Umbilical cord (tissue), 2 donors: ENCODE data around the gene NIT1. TPM values are rescaled to one million over a fixed set of nuclear protein-coding genes. Genes with fewer than 3 reads are reported as not detected.

ENCODE experiments used
- DNase-seq: peaks from one replicate; pipeline ENCODE4 v3.0.0-alpha.2; 2015; ENCODE audit warnings: low spot score
- total RNA-seq: library from RNA; depleted of rRNA; stranded (reverse); fragments of >200 nt; gene quantifications from one replicate; pipeline ENCODE4 v1.2.3, GENCODE V29; 2014; ENCODE audit warnings: low replicate concordance; ENCODE audit not compliant: insufficient read depth

NIT1 gene
- 30.6 TPM for total RNA-seq

DNA sequence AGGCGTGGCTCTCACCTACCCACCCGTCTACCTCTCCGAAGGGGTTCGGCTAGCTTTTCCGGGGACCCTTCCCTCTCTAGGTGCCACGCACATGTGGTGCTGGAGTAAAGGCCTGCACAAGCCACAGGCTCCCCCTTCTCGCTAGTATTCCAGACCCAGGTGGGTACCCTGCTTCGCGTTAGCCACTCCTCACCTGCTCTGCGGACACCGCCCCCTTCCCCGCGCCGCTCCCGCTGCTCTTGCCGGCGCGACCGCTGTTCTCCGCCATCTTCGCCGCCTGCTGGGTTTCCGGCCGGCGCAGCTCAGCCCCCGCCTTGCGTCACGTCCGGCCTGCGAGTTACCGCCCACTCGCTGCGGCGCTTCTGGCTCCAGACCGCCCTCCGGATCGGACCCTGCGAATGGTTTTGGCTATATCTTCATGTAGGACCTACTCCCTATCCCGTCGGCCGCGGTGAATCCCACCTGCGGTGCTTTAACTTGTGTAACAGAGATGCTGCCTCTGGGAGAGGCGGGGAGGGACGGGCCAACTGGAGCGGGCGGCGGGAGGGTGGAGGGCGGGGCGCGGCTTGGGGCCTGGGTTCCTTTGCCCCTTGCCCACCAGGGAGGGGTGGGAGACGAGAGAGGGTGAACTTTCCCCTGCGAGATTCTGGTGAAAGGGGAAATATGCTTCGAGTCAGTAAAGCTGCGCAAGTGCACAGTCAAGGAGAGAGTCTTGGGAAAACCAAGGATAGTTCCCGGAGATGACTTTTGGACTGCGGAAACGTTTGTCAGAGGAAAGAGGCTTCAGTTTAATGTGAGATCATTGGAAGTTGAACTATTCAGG, at the start of gene NIT1, which contains the start of gene PFDN2:
Gene NIT1, plus strand, starts transcription at position 347 of the 823 bp plus-strand sequence. Its CDS starts 72 bp downstream, at position 419.
Gene PFDN2, minus strand, starts transcription at position 279 of the 823 bp plus-strand sequence. Its CDS starts 11 bp downstream, at position 268.
- DNase-seq: peak; percentile 92

- DNase-seq: peak; percentile 55
Measured at GRCh38 chr1:161068306-161069234, 49.3 kb upstream of the NIT1 start.

DNA sequence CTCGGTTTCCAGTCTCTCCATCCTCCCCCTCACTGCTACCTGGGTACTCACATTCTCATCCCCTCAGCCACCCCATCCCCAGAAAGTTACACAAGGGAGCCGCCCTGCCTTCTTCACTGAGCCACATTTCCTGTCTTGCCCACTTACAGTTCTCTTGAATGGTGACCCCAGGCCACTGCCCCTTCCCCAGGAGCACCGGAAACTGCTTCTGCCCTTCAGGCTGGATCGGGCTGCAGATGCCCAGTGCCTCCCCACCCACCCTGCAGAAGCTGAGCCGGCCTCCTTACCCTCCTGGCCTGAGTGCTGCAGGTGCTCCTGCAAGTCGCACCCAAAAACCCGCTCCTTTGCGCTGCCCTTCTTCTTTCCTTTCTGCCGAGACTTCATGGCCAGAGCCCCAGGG, 48.7 kb upstream of the NIT1 start:
- no peak for DNase-seq

DNA sequence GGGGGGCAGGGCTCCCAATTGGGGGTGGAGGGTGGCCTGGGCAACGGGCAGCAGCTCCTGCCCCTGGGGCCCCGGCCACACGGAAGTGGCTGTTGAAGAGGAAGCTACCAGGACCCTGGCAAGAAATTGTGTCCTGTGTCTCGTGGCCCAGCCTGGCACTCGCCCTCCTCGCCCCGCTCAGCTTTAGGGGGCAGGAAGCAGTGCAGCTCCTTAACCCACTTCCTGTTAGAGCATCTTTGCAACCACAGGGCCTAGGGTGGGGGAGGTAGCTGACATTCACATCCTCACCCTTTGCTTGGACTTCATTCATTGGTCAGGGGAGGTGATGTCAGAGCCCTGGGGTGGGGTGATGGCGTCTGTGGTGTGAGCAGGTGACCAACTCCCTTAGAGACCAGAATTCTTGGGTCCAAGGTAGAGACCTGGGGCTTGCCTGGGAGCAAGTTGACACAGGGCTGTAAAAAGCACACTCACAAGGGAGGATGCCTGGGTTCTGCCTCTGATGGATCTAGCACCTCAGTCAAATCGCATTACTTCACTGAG, 48.1 kb upstream of the NIT1 start, which contains the start of gene ARHGAP30:
Gene ARHGAP30, minus strand, starts transcription at position 161 of the 540 bp plus-strand sequence. CDS start 267 bp downstream, outside the sequence.
- peak; percentile 33 for DNase-seq

- no peak for DNase-seq
Measured at GRCh38 chr1:161070761-161071160, 47.1 kb upstream of the NIT1 start.

- peak; percentile 70 for DNase-seq
Measured at GRCh38 chr1:161071886-161072371, 46.0 kb upstream of the NIT1 start.

GRCh38 chr1:161072751-161073449, 45.0 kb upstream of the NIT1 start:
- DNase-seq: no peak

DNA sequence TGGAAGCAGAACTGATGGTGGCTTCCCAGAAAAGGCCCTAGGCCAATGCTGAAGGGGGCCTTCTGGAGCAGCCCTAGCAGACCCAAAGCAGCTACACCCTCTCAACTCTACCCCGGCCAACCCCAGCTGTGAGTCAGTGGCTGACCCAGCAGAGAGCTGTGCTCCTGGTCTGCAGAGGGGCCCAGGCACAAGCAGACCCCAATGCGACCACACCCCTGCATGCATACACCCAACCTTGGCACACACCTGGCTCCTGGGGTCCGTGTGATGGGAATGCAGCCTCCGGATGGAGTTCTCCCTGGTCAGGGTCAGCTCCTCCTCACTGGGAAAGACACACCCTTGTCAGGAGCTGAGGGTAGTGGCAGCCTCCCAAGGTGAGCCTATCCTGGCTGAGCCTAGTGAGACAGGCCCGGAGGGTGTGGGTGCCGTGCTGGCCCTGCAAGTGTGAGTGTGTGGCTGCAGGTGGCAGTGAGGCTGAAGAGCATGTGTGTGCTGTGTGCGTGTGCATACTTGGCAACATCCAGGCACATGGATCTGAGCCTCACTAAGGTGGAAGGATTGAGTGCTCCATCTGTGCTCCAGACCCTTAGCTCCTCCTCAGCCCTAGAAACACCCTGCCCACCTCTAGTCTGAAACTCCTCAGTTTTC, 44.3 kb upstream of the NIT1 start:
- DNase-seq: no peak

GRCh38 chr1:161074676-161075368, 43.1 kb upstream of the NIT1 start:
- DNase-seq: peak; percentile 54

DNA sequence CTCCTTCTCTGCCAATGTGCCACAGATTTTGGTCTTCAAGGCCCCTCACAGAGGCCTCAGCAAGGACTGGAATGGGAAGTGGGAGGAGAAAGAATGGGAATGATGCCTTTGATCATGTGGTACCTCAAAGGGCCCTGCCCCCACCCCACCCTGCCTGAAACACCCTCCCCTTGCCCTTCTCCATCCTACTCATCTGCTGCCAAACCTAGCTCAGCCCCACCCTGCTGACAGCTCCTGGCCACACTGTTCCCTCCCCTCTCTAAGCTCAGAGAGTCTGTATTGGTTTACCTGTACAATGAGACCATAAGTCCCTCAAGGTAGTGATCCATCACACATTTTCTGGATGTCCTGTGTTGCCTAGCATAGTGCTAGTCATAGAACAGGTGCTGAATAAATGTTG, 41.5 kb upstream of the NIT1 start:
- DNase-seq: no peak

- DNase-seq: no peak
Measured at GRCh38 chr1:161077426-161077825, 40.5 kb upstream of the NIT1 start.

DNA sequence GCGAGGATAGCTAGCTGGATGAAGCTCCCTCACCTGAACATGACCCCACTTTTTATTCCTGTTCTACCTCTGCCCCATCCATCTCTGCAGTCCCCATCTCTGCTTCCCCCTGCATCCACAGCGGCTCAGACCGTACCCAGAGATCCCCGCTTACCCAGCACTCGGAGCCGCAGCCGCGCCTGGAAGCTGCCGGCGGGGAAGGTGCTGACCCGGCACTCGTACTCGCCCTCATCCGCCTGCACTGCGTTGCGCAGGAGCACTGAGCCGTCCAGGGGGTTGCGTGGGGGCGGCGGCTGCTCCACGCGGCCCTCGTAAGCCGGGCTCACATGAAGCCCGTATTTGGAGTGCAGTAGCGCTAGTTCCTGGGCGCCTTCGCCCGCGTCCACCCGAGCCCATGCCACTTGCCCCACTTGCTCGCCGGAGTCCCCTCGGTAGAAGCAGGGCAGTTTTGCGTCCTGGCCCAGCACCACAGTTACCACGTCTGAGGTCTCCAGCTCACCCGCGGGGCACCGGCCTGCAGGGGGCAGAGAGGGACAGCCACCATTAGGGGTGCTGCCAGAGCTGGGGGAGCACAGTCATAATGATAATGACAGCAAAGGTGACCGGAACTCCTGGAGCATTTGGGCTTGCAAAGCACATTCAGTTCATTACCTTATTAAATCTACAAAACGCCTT, 38.3 kb upstream of the NIT1 start:
- no peak for DNase-seq

GRCh38 chr1:161080441-161081405, 37.2 kb upstream of the NIT1 start:
- no peak for DNase-seq

- DNase-seq: no peak
Measured at GRCh38 chr1:161081519-161081918, 36.4 kb upstream of the NIT1 start.

DNA sequence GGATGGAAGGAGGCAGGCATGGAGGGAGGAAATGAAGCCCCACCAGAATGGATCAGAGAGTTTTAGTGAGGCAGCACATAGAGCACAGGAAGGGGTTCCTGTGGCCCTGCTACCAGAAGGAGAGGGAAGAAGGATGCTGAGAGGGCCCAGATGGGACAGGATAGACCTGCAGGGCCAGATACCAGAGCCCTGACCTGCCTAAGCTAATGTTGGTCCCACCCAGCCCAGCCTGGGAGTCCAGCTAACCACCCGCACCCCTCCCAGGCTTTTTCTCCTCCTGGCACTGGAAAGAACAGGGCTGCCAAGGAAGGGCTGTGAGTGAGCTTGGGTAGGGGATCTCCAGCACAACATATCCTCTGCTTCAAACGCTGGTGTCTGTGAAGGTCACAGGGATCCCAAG, 35.4 kb upstream of the NIT1 start:
- DNase-seq: no peak

DNA sequence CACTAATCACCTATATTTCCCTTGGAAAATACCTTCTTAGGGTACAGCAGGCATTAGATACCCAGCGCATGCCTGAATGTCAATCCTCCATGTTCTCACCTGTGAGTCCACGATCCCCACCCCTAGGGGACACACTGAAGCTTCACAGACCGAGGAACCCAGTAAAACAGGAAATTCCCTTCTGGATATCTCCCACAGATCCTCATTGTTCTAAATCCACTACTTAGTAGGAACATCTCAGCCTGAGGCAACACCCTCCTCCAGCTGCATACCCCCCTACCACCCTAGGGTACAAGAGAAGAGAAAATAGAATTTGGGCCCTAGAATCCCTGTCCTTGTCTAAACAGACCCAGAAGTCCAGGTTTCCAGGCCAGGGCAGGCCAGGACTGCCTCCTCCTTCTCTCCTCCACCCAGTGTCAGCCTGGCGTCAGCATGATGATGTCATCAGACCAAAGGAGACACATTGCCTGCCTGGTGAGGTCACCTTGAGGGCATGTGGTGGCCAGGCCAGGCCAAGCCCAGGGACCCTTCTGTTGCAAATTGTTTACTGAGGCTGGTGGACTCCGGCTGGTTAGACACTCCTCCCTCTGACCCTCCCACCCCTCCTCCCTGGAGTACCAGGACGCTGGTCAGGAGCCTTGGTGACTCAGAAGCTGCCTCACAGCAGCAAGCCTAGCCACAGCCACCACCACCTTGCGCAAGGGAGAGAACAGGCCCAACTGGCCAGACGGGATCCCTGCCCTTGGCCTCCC, 34.7 kb upstream of the NIT1 start:
- DNase-seq: peak; percentile 84
